ENCODE results near the gene YWHAB.

GRCh38 chr20:44914924-44915323, 29.4 kb downstream of the YWHAB start:
- TF ChIP-seq CTCF (IDR thresholded peaks at IDR 0.05 in 8 of 11, conservative IDR thresholded peaks at IDR 0.05 in 3 of 11) (no peak), POLR2AphosphoS5 (IDR thresholded peaks at IDR 0.05) (no peak), POLR2A (IDR thresholded peaks at IDR 0.05) (no peak)

Measured in spleen (tissue), 7 donors.